ENCODE data around the gene PRDX6. TPM values are rescaled to one million over a fixed set of nuclear protein-coding genes. Genes with fewer than 3 reads are reported as not detected.
A peak's percentile ranks its signal among the peaks of the same experiment; 100 is the strongest.

PRDX6 gene
- total and polyA plus RNA-seq, 2 of the 8 experiments (the other 6 are each of a cell fraction or from before 2014, with no cell fraction given), result 348 to 677 TPM

DNA sequence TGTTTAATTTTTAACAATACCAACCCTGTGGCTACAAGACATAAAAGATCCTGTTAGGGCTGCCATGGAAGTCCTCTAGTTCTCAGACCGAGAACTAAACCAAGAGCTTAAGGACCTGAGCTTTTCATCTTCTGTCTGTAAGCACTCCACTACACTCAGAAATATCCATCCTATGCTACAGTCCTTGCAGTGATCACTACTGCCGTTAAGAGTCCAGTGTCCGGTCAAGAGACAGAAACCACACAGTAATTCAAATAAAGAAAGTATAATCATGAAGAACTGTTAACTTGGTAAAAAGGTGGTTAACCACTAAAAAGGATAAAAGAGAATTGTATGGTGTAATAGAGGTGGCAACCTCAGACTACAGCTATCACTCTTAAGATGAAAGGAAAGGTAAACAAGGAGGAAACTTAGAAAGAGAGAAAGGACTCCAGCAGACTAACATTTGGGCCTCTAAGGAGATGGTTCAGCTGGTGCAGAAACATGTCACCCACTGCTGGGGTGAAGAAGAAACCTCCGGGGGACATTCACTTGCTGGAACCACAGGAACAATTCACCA, 22.1 kb upstream of the PRDX6 start:
- H3K4me1 ChIP-seq (replicated peaks in 1 of 4; ENCODE audit: control insufficient read depth in 3 of 4, insufficient read depth in 4 of 4, low read length in 3 of 4), result peaks cover under 1 to 7% (median 3%) of the 10 kb centered on the region in 4 experiments; a peak in 4 of 7 replicates
- no peak overlapping the region for H3K14ac ChIP-seq (ENCODE audit: insufficient read length)
- FAIRE-seq, result no peak
- H2BK12ac ChIP-seq (ENCODE audit: low read depth, low read length), result no peak overlapping the region
- no peak overlapping the region for H3K4ac ChIP-seq (replicated peaks; ENCODE audit: insufficient read length, low read depth, low read length)
- no peak overlapping the region for H2BK20ac ChIP-seq (ENCODE audit: low read length)
- peak overlapping the region; percentile 46; the same call in 1 of the 2 replicates for H2BK15ac ChIP-seq (ENCODE audit: low read length)
- no peak overlapping the region for H3K4me2 ChIP-seq (ENCODE audit: insufficient read depth in 1 of 2, low read depth in 2 of 2, low read length in 2 of 2)
- H2AK5ac ChIP-seq (ENCODE audit: low read depth, low read length), result no peak overlapping the region
- H2BK120ac ChIP-seq (replicated peaks; ENCODE audit: low read depth, low read length), result no peak overlapping the region
- ChIA-PET POLR2A (ENCODE audit: partially characterized antibody) (interaction anchor here (1.2 kb wide), 1 partner anchor 21 kb away, joined by 4 read pairs; no protein-coding TSS in a partner anchor), CTCF (ENCODE audit: partially characterized antibody) (no interaction called here)
- no peaks in the 10 kb centered on the region for H4K20me1 ChIP-seq (replicated peaks in 1 of 2; ENCODE audit: control insufficient read depth in 1 of 2, insufficient read depth in 2 of 2, low read length in 2 of 2)
- no peak overlapping the region for H4K5ac ChIP-seq (ENCODE audit: insufficient read length, low read depth, low read length)
- 91% methylated on average over 4 of the region's 4 CpGs; no CpG with 5 or more reads in 1 of the 2 experiments for WGBS, 2 experiments (ENCODE audit: extremely low coverage in 1 of 2, insufficient coverage in 1 of 2, insufficient read length in 1 of 2, insufficient replicate concordance in 2 of 2, low coverage in 1 of 2, low lambda C conversion rate in 2 of 2, missing lambda C conversion rate in 1 of 2)
- H2AFZ ChIP-seq (ENCODE audit: low read length), result no peak overlapping the region
- H3K23ac ChIP-seq (ENCODE audit: insufficient read length), result no peak overlapping the region
- H3K79me1 ChIP-seq (ENCODE audit: low read depth, low read length), result no peaks in the 10 kb centered on the region; the same call in 1 of the 2 replicates
- H4K91ac ChIP-seq (replicated peaks; ENCODE audit: insufficient read length, low read length), result no peak overlapping the region
- no peaks in the 10 kb centered on the region for H3K27me3 ChIP-seq (replicated peaks in 1 of 4; ENCODE audit: control insufficient read depth in 3 of 4, extremely low read depth in 1 of 4, insufficient read depth in 3 of 4, low read length in 3 of 4)
- H3K36me3 ChIP-seq (ENCODE audit: control insufficient read depth in 2 of 4, insufficient read depth in 4 of 4, low read length in 3 of 4), result peaks cover 0 to 3% (median 0%) of the 10 kb centered on the region in 4 experiments; a peak in 3 of 8 replicates
- H3K27ac ChIP-seq (ENCODE audit: low read depth, low read length), result no peak overlapping the region
- H4K8ac ChIP-seq (ENCODE audit: extremely low read depth, insufficient read depth, low read length), result no peak overlapping the region
- no peak for DNase-seq (ENCODE audit: low read depth in 1 of 2, low spot score in 2 of 2)
- H3K9ac ChIP-seq (replicated peaks in 1 of 4; ENCODE audit: extremely low read depth in 1 of 4, low read depth in 3 of 4, low read length in 3 of 4), result no peak overlapping the region
- no peak overlapping the region for H3K4me3 ChIP-seq (ENCODE audit: extremely low read depth in 1 of 4, insufficient read depth in 2 of 4, low read depth in 3 of 4, low read length in 4 of 4)
- no peaks in the 10 kb centered on the region for H3K9me3 ChIP-seq (ENCODE audit: insufficient read depth in 2 of 2, low read depth in 1 of 2, low read length in 1 of 2)
- no peaks in the 10 kb centered on the region for H3K23me2 ChIP-seq (ENCODE audit: low read depth, low read length)
- H2BK5ac ChIP-seq (ENCODE audit: low read depth, low read length), result no peak overlapping the region
- no peak overlapping the region for H3K56ac ChIP-seq (replicated peaks; ENCODE audit: insufficient read length, low read depth, low read length)
- peaks cover 0 to 7% of the 10 kb centered on the region in 2 experiments; a peak in 1 of 4 replicates for H3K79me2 ChIP-seq (ENCODE audit: control insufficient read depth in 1 of 2, insufficient read depth in 2 of 2, low read length in 2 of 2)
- H3K18ac ChIP-seq (ENCODE audit: extremely low read depth, low read length), result no peak overlapping the region
- no peak for TF ChIP-seq CTBP2 (IDR thresholded peaks at IDR 0.05; ENCODE audit: borderline replicate concordance, insufficient read depth, insufficient read length, low read length)
- TF ChIP-seq SP2 (IDR thresholded peaks at IDR 0.05; ENCODE audit: low read length), result no peak
- TF ChIP-seq SAP30 (IDR thresholded peaks at IDR 0.05; ENCODE audit: insufficient read depth, insufficient replicate concordance, low read length), result no peak
- no peak for TF ChIP-seq NANOG (IDR thresholded peaks at IDR 0.05; ENCODE audit: insufficient read depth, low read depth, low read length, poor library complexity, severe bottlenecking)
- TF ChIP-seq GABPA (IDR thresholded peaks at IDR 0.05; ENCODE audit: borderline replicate concordance, insufficient read depth, low read length), result no peak
- TF ChIP-seq POU5F1 (IDR thresholded peaks at IDR 0.05; ENCODE audit: low read depth, low read length), result no peak
- TF ChIP-seq TEAD4 (IDR thresholded peaks at IDR 0.05; ENCODE audit: low read depth, low read length), result no peak
- no peak for TF ChIP-seq POLR2A (IDR thresholded peaks at IDR 0.05; ENCODE audit: control extremely low read depth in 1 of 2, low read depth in 2 of 2, low read length in 2 of 2)
- no peak for TF ChIP-seq SP4 (IDR thresholded peaks at IDR 0.05; ENCODE audit: low read length)
- TF ChIP-seq CBX5 (IDR thresholded peaks at IDR 0.05; ENCODE audit: low read depth, low read length), result no peak
- TF ChIP-seq POLR2AphosphoS5 (IDR thresholded peaks at IDR 0.05; ENCODE audit: low read depth, low read length), result no peak
- no peak for TF ChIP-seq RNF2 (IDR thresholded peaks at IDR 0.05; ENCODE audit: borderline replicate concordance, low read depth, low read length, missing control alignments, poor library complexity, severe bottlenecking)

Data from H1 (cell line).